Femur (tissue), 1 donor: ENCODE measurements around the gene HPCAL1.
"Not testable (repeated sequence)": the region's sequence is repeated elsewhere in the genome, so short reads cannot be mapped to it uniquely, and the experiment has no call there.

Source experiments
- DNase-seq: peaks from one replicate; pipeline ENCODE4 v3.0.0-alpha.2; 2017

HPCAL1 gene

GRCh38 chr2:10302479-10303180 lies at the start of gene HPCAL1:
Gene HPCAL1, plus strand, starts transcription at chr2:10302904. Its CDS starts 116,854 bp downstream, at chr2:10419758.
- DNase-seq: peak; percentile 91

- no peak for DNase-seq
Measured at GRCh38 chr2:10253596-10254372, 48.9 kb upstream of the HPCAL1 start.

- DNase-seq: no peak
Measured at GRCh38 chr2:10254373-10255188, 48.1 kb upstream of the HPCAL1 start.

- DNase-seq: no peak
Measured at GRCh38 chr2:10255189-10256030, 47.3 kb upstream of the HPCAL1 start.

GRCh38 chr2:10256031-10256514 lies 46.6 kb upstream of the HPCAL1 start:
- DNase-seq: no peak

- DNase-seq: no peak
Measured at GRCh38 chr2:10256515-10257031, 46.1 kb upstream of the HPCAL1 start.

GRCh38 chr2:10257036-10257435 lies 45.7 kb upstream of the HPCAL1 start:
- peak; percentile 4 for DNase-seq

GRCh38 chr2:10257500-10258147 lies 45.1 kb upstream of the HPCAL1 start:
- peak; percentile 3 for DNase-seq

- DNase-seq: peak; percentile 5
Measured at GRCh38 chr2:10258326-10258725, 44.4 kb upstream of the HPCAL1 start.

- no peak for DNase-seq
Measured at GRCh38 chr2:10258726-10259125, 44.0 kb upstream of the HPCAL1 start.

- DNase-seq: peak; percentile 5
Measured at GRCh38 chr2:10260130-10260529, 42.6 kb upstream of the HPCAL1 start.

- not testable (repeated sequence) for DNase-seq
Measured at GRCh38 chr2:10263526-10263925, 39.2 kb upstream of the HPCAL1 start.

GRCh38 chr2:10264506-10265328 lies 38.0 kb upstream of the HPCAL1 start:
- peak; percentile 15 for DNase-seq

- peak; percentile 16 for DNase-seq
Measured at GRCh38 chr2:10265329-10266132, 37.2 kb upstream of the HPCAL1 start.

- DNase-seq: peak; percentile 5
Measured at GRCh38 chr2:10266133-10266620, 36.5 kb upstream of the HPCAL1 start.

- DNase-seq: peak; percentile 15
Measured at GRCh38 chr2:10267036-10267435, 35.7 kb upstream of the HPCAL1 start.

GRCh38 chr2:10267551-10268465 lies 34.9 kb upstream of the HPCAL1 start:
- DNase-seq: peak; percentile 76

- DNase-seq: no peak
Measured at GRCh38 chr2:10269291-10269690, 33.4 kb upstream of the HPCAL1 start.
